BLaER1 treated with 17β-estradiol and CSF1 and Interleukin-3, amounts not matched to agents 10 nM and 100 nM (cell line): ENCODE results near the gene ZFYVE9.

Source experiments
- H3K27ac ChIP-seq, 11 experiments: shearing (Covaris generic); formaldehyde crosslinking; 2 replicates each; pipeline ENCODE4 v1.8.1; 2022
- H3K27me3 ChIP-seq, 11 experiments: shearing (Covaris generic); formaldehyde crosslinking; 2 replicates each; pipeline ENCODE4 v1.8.1; 2022
- H3K36me3 ChIP-seq, 11 experiments: shearing (Covaris generic); formaldehyde crosslinking; 2 replicates each; pipeline ENCODE4 v1.8.1; 2022
- H3K4me1 ChIP-seq, 10 experiments: shearing (Covaris generic); formaldehyde crosslinking; 2 replicates each; pipeline ENCODE4 v1.8.1; 2022
- H3K4me2 ChIP-seq, 11 experiments: shearing (Covaris generic); formaldehyde crosslinking; 2 replicates each; pipeline ENCODE4 v1.8.1; 2022
- H3K4me3 ChIP-seq, 10 experiments: shearing (Covaris generic); formaldehyde crosslinking; 2 replicates each; pipeline ENCODE4 v1.8.1; 2022
- H3K9ac ChIP-seq, 11 experiments: shearing (Covaris generic); formaldehyde crosslinking; 2 replicates each; pipeline ENCODE4 v1.8.1; 2022
- H3K9me3 ChIP-seq, 11 experiments: shearing (Covaris generic); formaldehyde crosslinking; replicated peaks in 1 of 11; 2 replicates each; pipeline ENCODE4 v1.8.1; 2022
- H4K20me1 ChIP-seq, 11 experiments: shearing (Covaris generic); formaldehyde crosslinking; 2 replicates each; pipeline ENCODE4 v1.8.1; 2022
- Cebpa-rat ChIP-seq, 11 experiments: shearing (Covaris generic); IDR thresholded peaks; 2 replicates each; pipeline ENCODE4 v1.8.1; 2022

The ZFYVE9 gene

GRCh38 chr1:52296345-52296744, 154.5 kb downstream of the ZFYVE9 start:
- Histone ChIP-seq H4K20me1 (0 out of 22 replicates have a peak, but pooled peaks cover 0 to 4% (median 0%) of the 10 kb centered on the region in 11 experiments), H3K36me3 (peaks cover 0 to 58% (median 23%) of the 10 kb centered on the region in 11 experiments; a peak in 17 of 22 replicates), H3K27ac (no peak overlapping the region), H3K4me3 (no peak overlapping the region), H3K9me3 (peaks cover 0 to 3% (median 0%) of the 10 kb centered on the region in 11 experiments; a peak in 2 of 22 replicates), H3K4me2 (no peak overlapping the region), H3K9ac (no peak overlapping the region), H3K27me3 (no peaks in the 10 kb centered on the region), H3K4me1 (peaks cover 0 to 8% (median 0%) of the 10 kb centered on the region in 10 experiments; a peak in 1 of 20 replicates)
- no peak for TF ChIP-seq Cebpa-rat (IDR thresholded peaks at IDR 0.05)

GRCh38 chr1:52305417-52306226, 163.7 kb downstream of the ZFYVE9 start:
- Histone ChIP-seq H3K36me3 (peaks cover 13 to 79% (median 43%) of the 10 kb centered on the region in 11 experiments), H3K4me3 (no peak overlapping the region), H3K27me3 (no peaks in the 10 kb centered on the region), H3K9ac (no peak overlapping the region), H3K4me2 (peak overlapping the region in 7 of 11 experiments; percentile 12 to 46 (median 32); a peak in 10 of 22 replicates), H3K4me1 (peaks cover 0 to 15% (median 14%) of the 10 kb centered on the region in 10 experiments; a peak in 13 of 20 replicates), H3K9me3 (no peaks in the 10 kb centered on the region), H3K27ac (0 out of 22 replicates have a peak overlapping the region, but pooled peaks of 1 of the 11 experiments have one; percentile 9), H4K20me1 (peaks cover 0 to 6% (median 0%) of the 10 kb centered on the region in 11 experiments; a peak in 3 of 22 replicates)
- no peak for TF ChIP-seq Cebpa-rat (IDR thresholded peaks at IDR 0.05)

GRCh38 chr1:52306227-52307006, 164.5 kb downstream of the ZFYVE9 start:
- no peak for TF ChIP-seq Cebpa-rat (IDR thresholded peaks at IDR 0.05)

GRCh38 chr1:52321061-52321460, 179.2 kb downstream of the ZFYVE9 start:
- Histone ChIP-seq H3K9ac (no peak overlapping the region), H3K36me3 (peaks cover 0 to 9% (median 0%) of the 10 kb centered on the region in 11 experiments; a peak in 3 of 22 replicates), H3K4me2 (no peak overlapping the region), H3K4me3 (no peak overlapping the region), H3K27me3 (no peaks in the 10 kb centered on the region), H4K20me1 (no peaks in the 10 kb centered on the region), H3K4me1 (no peaks in the 10 kb centered on the region), H3K27ac (no peak overlapping the region), H3K9me3 (no peaks in the 10 kb centered on the region)
- no peak for TF ChIP-seq Cebpa-rat (IDR thresholded peaks at IDR 0.05)

More at GRCh38 chr1:52306227-52307006, 164.5 kb downstream of the ZFYVE9 start:
- Histone ChIP-seq H4K20me1 (peaks cover 0 to 6% (median 0%) of the 10 kb centered on the region in 11 experiments; a peak in 3 of 22 replicates), H3K36me3 (peaks cover 19 to 86% (median 44%) of the 10 kb centered on the region in 11 experiments), H3K27ac (0 out of 22 replicates have a peak overlapping the region, but pooled peaks of 1 of the 11 experiments have one; percentile 9), H3K27me3 (no peaks in the 10 kb centered on the region), H3K4me3 (no peak overlapping the region), H3K9me3 (no peaks in the 10 kb centered on the region), H3K4me2 (peak overlapping the region in 7 of 11 experiments; percentile 12 to 46 (median 32); a peak in 9 of 22 replicates), H3K4me1 (peaks cover 0 to 15% (median 14%) of the 10 kb centered on the region in 10 experiments; a peak in 13 of 20 replicates), H3K9ac (no peak overlapping the region)

- H3K4me3 ChIP-seq, result no peak overlapping the region
- peaks cover 0 to 15% (median 0%) of the 10 kb centered on the region in 11 experiments; a peak in 3 of 22 replicates for H3K36me3 ChIP-seq
Measured at GRCh38 chr1:52323731-52324130, 181.8 kb downstream of the ZFYVE9 start.

GRCh38 chr1:52325786-52326185, 183.9 kb downstream of the ZFYVE9 start:
- no peak for TF ChIP-seq Cebpa-rat (IDR thresholded peaks at IDR 0.05)
- Histone ChIP-seq H3K36me3 (peaks cover 0 to 15% (median 0%) of the 10 kb centered on the region in 11 experiments; a peak in 3 of 22 replicates), H3K9me3 (no peaks in the 10 kb centered on the region), H4K20me1 (no peaks in the 10 kb centered on the region), H3K27me3 (no peaks in the 10 kb centered on the region), H3K27ac (no peak overlapping the region), H3K9ac (no peak overlapping the region), H3K4me2 (no peak overlapping the region), H3K4me3 (no peak overlapping the region), H3K4me1 (peaks cover 0 to 10% (median 0%) of the 10 kb centered on the region in 10 experiments; a peak in 6 of 20 replicates)

More at GRCh38 chr1:52323731-52324130, 181.8 kb downstream of the ZFYVE9 start:
- Histone ChIP-seq H3K27ac (no peak overlapping the region), H3K4me2 (no peak overlapping the region), H3K9me3 (no peaks in the 10 kb centered on the region), H3K4me1 (no peaks in the 10 kb centered on the region), H3K27me3 (no peaks in the 10 kb centered on the region), H4K20me1 (no peaks in the 10 kb centered on the region), H3K9ac (no peak overlapping the region)
- TF ChIP-seq Cebpa-rat (IDR thresholded peaks at IDR 0.05), result no peak

GRCh38 chr1:52328615-52329014, 186.7 kb downstream of the ZFYVE9 start:
- H3K4me2 ChIP-seq, result no peak overlapping the region
- no peak overlapping the region for H3K27ac ChIP-seq
- H3K36me3 ChIP-seq, result peaks cover 0 to 17% (median 9%) of the 10 kb centered on the region in 11 experiments; a peak in 12 of 22 replicates
- no peak overlapping the region for H3K4me3 ChIP-seq
- H3K27me3 ChIP-seq, result no peaks in the 10 kb centered on the region
- no peak for TF ChIP-seq Cebpa-rat (IDR thresholded peaks at IDR 0.05)
- H3K9ac ChIP-seq, result no peak overlapping the region
- no peaks in the 10 kb centered on the region for H4K20me1 ChIP-seq
- no peaks in the 10 kb centered on the region for H3K9me3 ChIP-seq
- H3K4me1 ChIP-seq, result peaks cover 0 to 10% (median 0%) of the 10 kb centered on the region in 10 experiments; a peak in 6 of 20 replicates

- no peaks in the 10 kb centered on the region for H3K9me3 ChIP-seq
- TF ChIP-seq Cebpa-rat (IDR thresholded peaks at IDR 0.05), result no peak
- no peaks in the 10 kb centered on the region for H3K27me3 ChIP-seq
Measured at GRCh38 chr1:52332411-52332810, 190.5 kb downstream of the ZFYVE9 start.

More at GRCh38 chr1:52332411-52332810, 190.5 kb downstream of the ZFYVE9 start:
- no peaks in the 10 kb centered on the region for H4K20me1 ChIP-seq
- H3K4me2 ChIP-seq, result no peak overlapping the region
- no peak overlapping the region for H3K9ac ChIP-seq
- H3K4me1 ChIP-seq, result peaks cover 0 to 10% (median 0%) of the 10 kb centered on the region in 10 experiments; a peak in 6 of 20 replicates
- H3K4me3 ChIP-seq, result no peak overlapping the region
- H3K27ac ChIP-seq, result no peak overlapping the region
- peaks cover 6 to 41% (median 26%) of the 10 kb centered on the region in 11 experiments; a peak in 21 of 22 replicates for H3K36me3 ChIP-seq
